Peyer's patch (tissue), 4 donors: Measurements from ENCODE around the gene GOLIM4.
"Not testable (repeated sequence)": the region's sequence is repeated elsewhere in the genome, so short reads cannot be mapped to it uniquely, and the experiment has no call there.

Experiments used
- CTCF ChIP-seq, 6 experiments: fragments of 450-650 bp in 4 of 6; fragments of 200-600 bp in 2 of 6; sonication (generic) in 1 of 6; IDR thresholded peaks; one replicate each; pipeline ENCODE4 v1.5.1; 2017 to 2019; ENCODE audit warnings: antibody characterized with exemption in 6 of 6, mild to moderate bottlenecking in 3 of 6, moderate library complexity in 1 of 6
- POLR2A ChIP-seq, 2 donors: fragments of 450-650 bp; IDR thresholded peaks; one replicate each; pipeline ENCODE4 v1.5.1; 2017; ENCODE audit warnings: antibody characterized with exemption in 2 of 2, mild to moderate bottlenecking in 2 of 2, moderate library complexity in 2 of 2

- not testable (repeated sequence) for TF ChIP-seq CTCF, POLR2A (IDR thresholded peaks at IDR 0.05)
Observed at GRCh38 chr3:168056398-168057230, 39.1 kb downstream of the GOLIM4 start.
